ENCODE results near the gene B3GAT1. TPM values are rescaled to one million over a fixed set of nuclear protein-coding genes. Genes with fewer than 3 reads are reported as not detected.

Gene B3GAT1
- total RNA-seq, 4 donors from 2014 or later, result 0.26 to 0.93 (median 0.36) TPM

- no peak overlapping the region for H3K4me3 ChIP-seq
- WGBS, result 82% methylated on average over 3 of the region's 3 CpGs
- TF ChIP-seq EP300 (IDR thresholded peaks at IDR 0.05) (no peak), POLR2AphosphoS5 (IDR thresholded peaks at IDR 0.05) (no peak), POLR2A (IDR thresholded peaks at IDR 0.05) (no peak), CTCF (IDR thresholded peaks at IDR 0.05) (no peak)
Observed at GRCh38 chr11:134455516-134455915, 43.5 kb upstream of the B3GAT1 start.

GRCh38 chr11:134454146-134454690, 42.2 kb upstream of the B3GAT1 start:
- 86% methylated on average over 6 of the region's 6 CpGs for WGBS
- DNase-seq (ENCODE audit: low spot score in 2 of 2), result no peak
- H3K4me1 ChIP-seq, result no peaks in the 10 kb centered on the region
- H3K27ac ChIP-seq, result no peak overlapping the region
- peaks cover 1% of the 10 kb centered on the region for H3K27me3 ChIP-seq
- TF ChIP-seq POLR2AphosphoS5 (IDR thresholded peaks at IDR 0.05) (no peak), POLR2A (IDR thresholded peaks at IDR 0.05) (no peak), EP300 (IDR thresholded peaks at IDR 0.05) (no peak), CTCF (IDR thresholded peaks at IDR 0.05) (no peak)
- H3K4me3 ChIP-seq, result no peak overlapping the region
- peaks cover 13% of the 10 kb centered on the region for H3K9me3 ChIP-seq
- no peaks in the 10 kb centered on the region for H3K36me3 ChIP-seq

More at GRCh38 chr11:134455516-134455915, 43.5 kb upstream of the B3GAT1 start:
- Histone ChIP-seq H3K27ac (no peak overlapping the region), H3K27me3 (peaks cover 3% of the 10 kb centered on the region), H3K4me1 (no peaks in the 10 kb centered on the region), H3K9me3 (peaks cover 13% of the 10 kb centered on the region), H3K36me3 (no peaks in the 10 kb centered on the region)
- no peak for DNase-seq (ENCODE audit: low spot score in 2 of 2)

GRCh38 chr11:134453441-134453840, 41.4 kb upstream of the B3GAT1 start:
- H3K36me3 ChIP-seq, result no peaks in the 10 kb centered on the region
- WGBS, result 75% methylated on average over 4 of the region's 6 CpGs
- no peaks in the 10 kb centered on the region for H3K27me3 ChIP-seq
- no peak overlapping the region for H3K27ac ChIP-seq
- H3K9me3 ChIP-seq, result peaks cover 13% of the 10 kb centered on the region
- no peaks in the 10 kb centered on the region for H3K4me1 ChIP-seq
- H3K4me3 ChIP-seq, result no peak overlapping the region
- DNase-seq (ENCODE audit: low spot score in 2 of 2), result no peak
- TF ChIP-seq EP300 (IDR thresholded peaks at IDR 0.05) (no peak), CTCF (IDR thresholded peaks at IDR 0.05) (no peak), POLR2A (IDR thresholded peaks at IDR 0.05) (no peak), POLR2AphosphoS5 (IDR thresholded peaks at IDR 0.05) (no peak)

- no peaks in the 10 kb centered on the region for H3K36me3 ChIP-seq
Observed at GRCh38 chr11:134452838-134453155, 40.8 kb upstream of the B3GAT1 start.

More at GRCh38 chr11:134452838-134453155, 40.8 kb upstream of the B3GAT1 start:
- TF ChIP-seq EP300 (IDR thresholded peaks at IDR 0.05) (no peak), POLR2AphosphoS5 (IDR thresholded peaks at IDR 0.05) (no peak), POLR2A (IDR thresholded peaks at IDR 0.05) (no peak), CTCF (IDR thresholded peaks at IDR 0.05) (no peak)
- H3K27ac ChIP-seq, result no peak overlapping the region
- 87% methylated on average over 5 of the region's 5 CpGs for WGBS
- no peak for DNase-seq (ENCODE audit: low spot score in 2 of 2)
- H3K4me1 ChIP-seq, result no peaks in the 10 kb centered on the region
- H3K9me3 ChIP-seq, result peaks cover 13% of the 10 kb centered on the region
- no peak overlapping the region for H3K4me3 ChIP-seq
- peaks cover under 1% of the 10 kb centered on the region for H3K27me3 ChIP-seq
